Measurements from ENCODE around the gene CLCN1.

The CLCN1 gene

DNA sequence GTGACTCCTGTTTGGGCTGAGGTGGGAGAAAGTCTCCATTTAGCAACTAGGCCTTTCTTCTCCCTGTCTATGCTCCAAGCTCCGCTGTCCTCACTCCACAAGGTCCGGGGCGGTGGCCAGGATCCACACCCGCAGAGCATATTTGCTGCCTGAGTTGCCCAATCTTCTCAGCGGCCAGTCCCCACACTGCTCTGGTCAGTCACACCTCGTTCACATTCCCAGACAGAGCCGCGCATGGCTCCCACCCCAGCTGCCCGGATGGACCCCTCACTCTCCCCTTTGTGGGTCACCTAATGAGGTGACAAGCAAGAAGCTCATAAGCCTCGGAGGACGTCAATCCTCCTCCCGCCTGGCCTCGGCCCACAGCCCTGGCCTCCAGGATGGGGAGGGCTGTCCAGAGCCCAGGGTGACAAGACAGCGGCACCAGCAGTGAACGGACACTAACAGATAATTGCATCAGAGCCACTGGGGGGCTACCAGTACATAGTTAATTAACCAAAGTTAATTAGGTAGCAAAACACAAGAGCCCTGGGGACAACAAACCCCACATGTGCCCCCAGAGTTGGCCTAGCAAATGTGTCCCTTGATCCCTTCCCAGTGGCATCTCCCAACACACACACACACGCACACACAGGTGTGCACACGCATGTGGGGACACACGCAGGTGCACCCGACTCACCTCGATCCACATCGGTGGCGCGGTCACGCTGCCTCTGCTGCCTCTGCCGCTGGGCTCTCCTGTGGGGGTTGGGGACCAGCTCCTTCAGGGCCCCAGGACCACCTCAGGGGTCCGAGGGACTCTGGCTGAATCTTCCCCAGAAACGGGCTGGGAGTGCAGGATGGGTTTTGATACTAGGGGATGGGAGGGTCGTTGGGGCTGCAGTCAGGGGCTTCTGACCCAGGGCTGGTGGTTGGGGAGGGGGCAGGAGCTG, 81.0 kb downstream of the CLCN1 start:
- DNase-seq (ENCODE audit: low read depth) = no peak
- TF ChIP-seq, protein P1, sequence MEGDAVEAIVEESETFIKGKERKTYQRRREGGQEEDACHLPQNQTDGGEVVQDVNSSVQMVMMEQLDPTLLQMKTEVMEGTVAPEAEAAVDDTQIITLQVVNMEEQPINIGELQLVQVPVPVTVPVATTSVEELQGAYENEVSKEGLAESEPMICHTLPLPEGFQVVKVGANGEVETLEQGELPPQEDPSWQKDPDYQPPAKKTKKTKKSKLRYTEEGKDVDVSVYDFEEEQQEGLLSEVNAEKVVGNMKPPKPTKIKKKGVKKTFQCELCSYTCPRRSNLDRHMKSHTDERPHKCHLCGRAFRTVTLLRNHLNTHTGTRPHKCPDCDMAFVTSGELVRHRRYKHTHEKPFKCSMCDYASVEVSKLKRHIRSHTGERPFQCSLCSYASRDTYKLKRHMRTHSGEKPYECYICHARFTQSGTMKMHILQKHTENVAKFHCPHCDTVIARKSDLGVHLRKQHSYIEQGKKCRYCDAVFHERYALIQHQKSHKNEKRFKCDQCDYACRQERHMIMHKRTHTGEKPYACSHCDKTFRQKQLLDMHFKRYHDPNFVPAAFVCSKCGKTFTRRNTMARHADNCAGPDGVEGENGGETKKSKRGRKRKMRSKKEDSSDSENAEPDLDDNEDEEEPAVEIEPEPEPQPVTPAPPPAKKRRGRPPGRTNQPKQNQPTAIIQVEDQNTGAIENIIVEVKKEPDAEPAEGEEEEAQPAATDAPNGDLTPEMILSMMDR (IDR thresholded peaks at IDR 0.05; ENCODE audit: control insufficient read depth, extremely low read depth, insufficient read depth) = no peak
- H3K4me3 ChIP-seq (ENCODE audit: low read depth, low read length) = no peak overlapping the region

DNA sequence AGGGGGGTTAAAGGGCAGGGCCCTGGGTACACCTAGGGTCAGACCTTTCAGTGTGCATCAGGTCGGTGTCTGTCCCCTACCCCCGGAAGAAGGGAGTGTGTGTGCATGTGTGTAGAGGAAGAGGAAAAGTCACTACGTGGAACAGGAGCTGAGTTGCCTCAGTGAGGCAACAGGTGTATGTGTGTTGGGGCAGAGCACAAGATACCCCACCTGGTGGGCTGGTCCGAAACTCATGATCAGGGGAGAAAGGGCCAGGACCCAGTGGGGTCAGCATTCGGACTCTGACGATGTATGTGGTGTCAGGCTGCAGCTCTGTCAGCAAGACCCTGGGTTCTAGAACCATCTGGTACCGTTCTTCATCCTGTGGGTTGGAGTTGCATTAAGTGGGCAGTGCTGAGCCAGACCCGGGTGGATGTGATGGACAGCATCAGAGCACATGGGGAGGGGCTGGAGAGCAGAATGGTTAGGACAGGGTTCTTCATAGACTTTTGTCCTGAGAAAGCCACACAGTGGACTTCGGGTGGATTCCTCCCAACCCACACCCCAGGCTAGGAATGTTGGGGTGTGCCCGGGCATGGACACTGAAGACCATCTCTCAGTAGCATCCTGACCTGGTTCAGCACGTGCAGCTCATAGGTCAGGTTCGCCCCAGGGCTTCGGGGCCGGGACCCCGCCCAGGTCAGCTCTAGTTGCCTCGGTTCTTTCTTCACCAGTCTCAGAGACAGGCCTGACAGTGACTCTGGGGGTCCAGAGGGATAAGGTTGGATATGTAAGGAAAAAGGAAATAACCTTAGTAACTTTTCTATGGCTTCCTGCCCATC, 82.0 kb downstream of the CLCN1 start:
- no peak overlapping the region for H3K4me3 ChIP-seq (ENCODE audit: low read depth, low read length)
- TF ChIP-seq, protein P1 (IDR thresholded peaks at IDR 0.05; ENCODE audit: control insufficient read depth, extremely low read depth, insufficient read depth) = no peak
- no peak for DNase-seq (ENCODE audit: low read depth)

DNA sequence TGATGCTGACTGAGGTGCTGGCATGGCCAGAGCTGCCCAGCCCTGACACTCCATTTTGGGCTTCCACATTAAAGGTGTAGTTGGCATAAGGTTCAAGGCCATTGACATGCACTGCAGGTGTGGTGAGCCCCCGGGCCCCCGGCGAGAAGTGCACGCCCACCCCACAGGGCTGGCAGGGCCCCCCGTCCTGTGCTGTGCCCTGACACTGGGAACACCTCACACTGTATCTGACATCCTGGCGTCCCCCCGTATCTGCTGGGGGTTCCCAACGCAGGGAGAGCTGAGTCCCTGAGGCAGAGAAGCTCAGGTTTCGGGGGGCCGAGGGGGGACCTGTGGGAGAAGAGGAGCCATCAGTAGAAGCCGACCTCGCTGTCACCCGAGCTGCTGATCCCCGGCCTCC, 82.7 kb downstream of the CLCN1 start:
- no peak for DNase-seq (ENCODE audit: low read depth)
- H3K4me3 ChIP-seq (ENCODE audit: low read depth, low read length) = no peak overlapping the region
- TF ChIP-seq, protein P1 (IDR thresholded peaks at IDR 0.05; ENCODE audit: control insufficient read depth, extremely low read depth, insufficient read depth) = no peak

DNA sequence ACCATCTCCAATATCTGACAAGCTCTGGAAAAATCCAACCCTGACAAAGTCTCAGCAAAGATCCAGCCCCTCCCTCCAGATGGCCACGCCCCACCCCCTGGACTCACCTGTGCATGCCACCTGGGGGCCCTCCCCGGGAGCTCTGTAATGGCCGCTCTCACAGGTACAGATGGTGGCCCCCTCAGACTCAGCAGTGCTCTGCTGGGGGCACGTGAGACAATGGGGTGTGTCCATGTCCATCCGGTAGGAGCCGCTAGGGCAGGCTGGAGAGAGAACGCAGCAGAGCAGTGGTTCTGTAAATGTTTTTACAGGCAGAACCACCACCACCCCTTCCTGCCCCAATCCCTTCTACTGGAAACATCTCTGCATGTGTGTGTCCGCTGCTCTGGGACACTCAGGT, 83.2 kb downstream of the CLCN1 start:
- TF ChIP-seq, protein P1 (IDR thresholded peaks at IDR 0.05; ENCODE audit: control insufficient read depth, extremely low read depth, insufficient read depth) = no peak
- no peak overlapping the region for H3K4me3 ChIP-seq (ENCODE audit: low read depth, low read length)
- DNase-seq (ENCODE audit: low read depth) = no peak

DNA sequence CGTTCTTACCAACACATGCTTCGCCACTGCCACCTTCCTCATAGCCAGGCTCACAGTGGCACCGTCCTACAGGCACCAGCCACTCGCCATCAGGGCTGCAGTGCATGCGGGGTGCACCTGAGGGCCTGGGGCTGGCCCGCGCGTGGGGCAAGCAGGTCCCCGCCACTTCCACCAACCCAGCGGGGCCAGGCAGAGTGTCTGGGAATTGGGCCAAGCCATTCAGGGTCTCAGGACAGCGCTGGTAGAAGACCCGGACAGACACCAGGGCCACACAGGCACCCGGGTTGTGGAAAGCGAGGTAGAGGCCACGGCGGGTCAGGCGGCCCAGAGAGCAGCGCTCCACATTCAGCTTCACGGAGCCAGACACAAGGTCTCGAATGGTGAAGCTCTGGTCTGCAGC, 83.7 kb downstream of the CLCN1 start:
- TF ChIP-seq, protein P1 (IDR thresholded peaks at IDR 0.05; ENCODE audit: control insufficient read depth, extremely low read depth, insufficient read depth) = no peak
- no peak overlapping the region for H3K4me3 ChIP-seq (ENCODE audit: low read depth, low read length)
- DNase-seq (ENCODE audit: low read depth) = no peak

DNA sequence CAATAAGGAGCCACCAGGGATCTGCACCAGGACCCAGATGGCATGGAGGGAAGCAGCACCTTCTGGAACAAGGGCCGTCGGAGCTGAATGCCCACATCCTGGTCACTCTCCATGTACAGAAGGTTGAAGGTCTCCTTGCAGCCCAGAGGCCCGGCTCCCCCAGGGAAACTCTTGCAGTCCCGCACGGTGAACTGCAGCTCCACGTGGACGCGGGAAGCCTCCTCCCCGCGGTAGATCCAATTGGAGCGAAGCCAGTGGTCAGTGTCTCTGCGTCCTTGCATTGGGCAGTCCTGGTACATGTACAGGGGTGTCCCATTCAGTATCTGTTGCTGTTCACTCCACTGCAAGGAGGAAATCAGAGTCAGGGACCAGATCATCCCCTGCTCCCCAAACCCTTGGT, 85.4 kb downstream of the CLCN1 start:
- TF ChIP-seq, protein P1 (IDR thresholded peaks at IDR 0.05; ENCODE audit: control insufficient read depth, extremely low read depth, insufficient read depth) = no peak
- no peak for DNase-seq (ENCODE audit: low read depth)
- H3K4me3 ChIP-seq (ENCODE audit: low read depth, low read length) = no peak overlapping the region

Data from LNCaP clone FGC (cell line).